HepG2 (cell line): ENCODE data around the gene MEGF6. TPM values are rescaled to one million over a fixed set of nuclear protein-coding genes. Genes with fewer than 3 reads are reported as not detected.

Experiments
- ATAC-seq: fragments of 200-7000 bp; cut with Tn5 transposase; 3 replicates; pipeline ENCODE4 v1.9.1; 2020; ENCODE audit warnings: mild to moderate bottlenecking, moderate library complexity
- BruUV-seq: library from RNA; stranded (reverse); fragments of 400-500 nt; replicated peaks from 2 replicates; lab custom pipeline; 2021; lab: Mats Ljungman, UMichigan
- CTCF ChIA-PET: fragments of 300-600 bp; formaldehyde crosslinking; extraction: SDS; loops from one replicate; lab custom pipeline; 2021; ENCODE audit warnings: low total read pairs, inconsistent platforms, low intra/inter-chr PET ratio; lab: Yijun Ruan, JAX
- POLR2A ChIA-PET: fragments of 350-600 bp; sonication (Branson Sonifier 250); formaldehyde crosslinking; loops from one replicate; lab custom pipeline; 2020; ENCODE audit warnings: antibody characterized with exemption, inconsistent platforms; lab: Yijun Ruan, JAX
- DNase-seq: peaks from one replicate; pipeline ENCODE4 v3.0.0-alpha.2; 2015; ENCODE audit warnings: low spot score
- FAIRE-seq: peaks from 3 replicates; lab custom pipeline; 2011; peaks lifted over from hg19 to GRCh38; lab: Jason Lieb, UNC
- H2AFZ ChIP-seq: one replicate; pipeline ENCODE4 v1.6.1; 2011; ENCODE audit warnings: low read length, inconsistent platforms
- H3K27ac ChIP-seq: fragments of 300-600 bp; 3 replicates; pipeline ENCODE4 v1.8.0; 2011; ENCODE audit warnings: mixed run types, mild to moderate bottlenecking, mixed read lengths, low read length, inconsistent platforms; ENCODE audit not compliant: insufficient read depth; ENCODE audit errors: extremely low read length
- H3K27me3 ChIP-seq, 2 experiments: fragments of 200-600 bp in 1 of 2; 2 replicates in 1 of 2; 3 replicates in 1 of 2; pipeline versions ENCODE4 v1.6.0 to v1.8.0; 2011; ENCODE audit warnings: low read length in 2 of 2, mild to moderate bottlenecking in 2 of 2, moderate library complexity in 2 of 2, inconsistent platforms in 1 of 2; ENCODE audit not compliant: insufficient read depth in 2 of 2, control insufficient read depth in 1 of 2
- H3K36me3 ChIP-seq, 2 experiments: fragments of 200-600 bp in 1 of 2; replicated peaks in 1 of 2; 2 replicates in 1 of 2; 3 replicates in 1 of 2; pipeline versions ENCODE4 v1.5.1 to v1.8.0; 2011; ENCODE audit warnings: low read length in 2 of 2, inconsistent platforms in 1 of 2; ENCODE audit not compliant: insufficient read depth in 2 of 2, control insufficient read depth in 1 of 2
- H3K4me1 ChIP-seq: 2 replicates; pipeline ENCODE4 v1.5.1; 2012; ENCODE audit warnings: low read length, inconsistent platforms; ENCODE audit not compliant: insufficient read depth
- H3K4me2 ChIP-seq: 2 replicates; pipeline ENCODE4 v1.6.0; 2011; ENCODE audit warnings: low read depth, low read length, inconsistent platforms
- H3K4me3 ChIP-seq, 3 experiments: fragments of 200-600 bp in 1 of 3; sonication (generic), shearing (Covaris generic) in 1 of 3; replicated peaks in 1 of 3; 2 replicates each; pipeline ENCODE4 v1.5.1; 2011 to 2016; ENCODE audit warnings: low read length in 3 of 3, inconsistent platforms in 2 of 3, low read depth in 2 of 3, mild to moderate bottlenecking in 2 of 3, control low read depth in 1 of 3, mixed read lengths in 1 of 3; ENCODE audit not compliant: insufficient read depth in 1 of 3
- H3K79me2 ChIP-seq: one replicate; pipeline ENCODE4 v1.6.1; 2011; ENCODE audit warnings: low read length, inconsistent platforms; ENCODE audit not compliant: insufficient read depth
- H3K9ac ChIP-seq: 2 replicates; pipeline ENCODE4 v1.6.0; 2011; ENCODE audit warnings: mild to moderate bottlenecking, low read depth, low read length, inconsistent platforms; ENCODE audit not compliant: insufficient read depth
- H3K9me3 ChIP-seq: 2 replicates; pipeline ENCODE4 v1.5.1; 2012; ENCODE audit warnings: mild to moderate bottlenecking, low read length
- H4K20me1 ChIP-seq: 2 replicates; pipeline ENCODE4 v1.6.0; 2011; ENCODE audit warnings: inconsistent platforms, mild to moderate bottlenecking, low read length, moderate library complexity; ENCODE audit not compliant: insufficient read depth
- NFIC ChIP-seq: IDR thresholded peaks from 2 replicates; pipeline ENCODE4 v1.6.1; 2012; ENCODE audit warnings: mild to moderate bottlenecking, low read length, inconsistent platforms
- NFYB ChIP-seq: sonication (generic); formaldehyde crosslinking; IDR thresholded peaks from 2 replicates; pipeline ENCODE4 v1.4.0; 2020; ENCODE audit warnings: missing genetic modification reagents
- ZBTB20 ChIP-seq: sonication (generic); formaldehyde crosslinking; IDR thresholded peaks from 2 replicates; pipeline ENCODE4 v1.8.1; 2023; ENCODE audit warnings: missing genetic modification reagents, low read depth, mild to moderate bottlenecking, borderline replicate concordance
- ZBTB33 ChIP-seq: sonication (generic); formaldehyde crosslinking; IDR thresholded peaks from 2 replicates; pipeline ENCODE4 v1.4.0; 2020; ENCODE audit warnings: missing genetic modification reagents
- ZNF589 ChIP-seq: sonication (generic); formaldehyde crosslinking; conservative IDR thresholded peaks from 2 replicates; pipeline ENCODE4 v1.8.0; 2022; ENCODE audit warnings: mild to moderate bottlenecking, moderate library complexity, missing genetic modification reagents
- ZNF607 ChIP-seq: sonication (generic); formaldehyde crosslinking; IDR thresholded peaks from 2 replicates; pipeline ENCODE4 v1.5.1; 2020; ENCODE audit warnings: missing genetic modification reagents, mild to moderate bottlenecking, borderline replicate concordance
- WGBS: methylation state at CpG from one replicate; pipeline ENCODE4 v1.1.6; 2017; ENCODE audit warnings: low lambda C conversion rate; 5-methylcytosine and 5-hydroxymethylcytosine counted together
- in situ Hi-C: cut with HindIII; loops from 2 replicates; pipeline ENCODE4 v1.10.0; 2017; ENCODE audit warnings: low pct_unique_long_range_greater_than_20kb; ENCODE audit not compliant: extremely low pct_ligation_motif_present
- intact Hi-C: fragments of 100-400 bp; cut with micrococcal nuclease; formaldehyde crosslinking; loops from one replicate; pipeline ENCODE4 v1.10.0; 2022; ENCODE audit not compliant: unreplicated experiment
- polyA plus RNA-seq, 8 experiments: library from polyadenylated mRNA; depleted of rRNA in 3 of 8; stranded (reverse) in 7 of 8; unstranded in 1 of 8; fragments of >200 nt; fragmentation: Illumina TruSeq in 4 of 8; extraction: Trizol in 4 of 8; gene quantifications; 2 replicates each; pipeline versions ENCODE4 v1.2.1 to v1.2.3, GENCODE V29; 2011 to 2016; ENCODE audit warnings: low read depth in 4 of 8, missing spikeins in 1 of 8, mixed read lengths in 1 of 8; ENCODE audit not compliant: insufficient read depth in 1 of 8
- total RNA-seq, 5 experiments: library from RNA; depleted of rRNA; stranded (reverse); fragments of >200 nt; fragmentation: Illumina TruSeq; extraction: Trizol; gene quantifications; 2 replicates each; pipeline ENCODE4 v1.2.3, GENCODE V29; 2016; ENCODE audit warnings: low read depth in 1 of 5
- TF ChIP-seq, protein P1 (sequence below): fragments of 450-650 bp; IDR thresholded peaks from 2 replicates; pipeline ENCODE4 v1.6.1; 2016

MEGF6 gene
- total and polyA plus RNA-seq, 2 of the 13 experiments (the other 11 are each of a cell fraction or from before 2014, with no cell fraction given) = 1.9 TPM

GRCh38 chr1:3506041-3506440, 105.3 kb downstream of the MEGF6 start:
- no peaks in the 10 kb centered on the region for H3K79me2 ChIP-seq
- H3K27ac ChIP-seq = no peak overlapping the region
- ChIA-PET CTCF (no interaction called here), POLR2A (no interaction called here)
- WGBS = no CpG with 5 or more reads among the region's 15 CpGs
- H3K9me3 ChIP-seq = no peaks in the 10 kb centered on the region
- H3K27me3 ChIP-seq = peaks cover 1 to 22% of the 10 kb centered on the region in 2 experiments; a peak in 3 of 5 replicates
- FAIRE-seq = no peak
- in situ Hi-C loops = no loop called here
- H2AFZ ChIP-seq = no peak overlapping the region
- no peak overlapping the region for H3K4me3 ChIP-seq
- no peaks in the 10 kb centered on the region for H3K4me1 ChIP-seq
- H3K4me2 ChIP-seq = no peak overlapping the region
- intact Hi-C loops = no loop called here
- DNase-seq = no peak
- peaks cover 7% of the 10 kb centered on the region; the same call in 1 of the 2 replicates for H4K20me1 ChIP-seq
- no peak for ATAC-seq
- H3K36me3 ChIP-seq = no peaks in the 10 kb centered on the region
- BruUV-seq = no TSS peak
- H3K9ac ChIP-seq = no peak overlapping the region
- TF ChIP-seq ZBTB33 (CRISPR knock-in tag) (no peak), ZBTB20 (no peak), ZNF607 (no peak), NFYB (CRISPR knock-in tag) (no peak), ZNF589 (no peak), NFIC (no peak)
- TF ChIP-seq, protein P1, sequence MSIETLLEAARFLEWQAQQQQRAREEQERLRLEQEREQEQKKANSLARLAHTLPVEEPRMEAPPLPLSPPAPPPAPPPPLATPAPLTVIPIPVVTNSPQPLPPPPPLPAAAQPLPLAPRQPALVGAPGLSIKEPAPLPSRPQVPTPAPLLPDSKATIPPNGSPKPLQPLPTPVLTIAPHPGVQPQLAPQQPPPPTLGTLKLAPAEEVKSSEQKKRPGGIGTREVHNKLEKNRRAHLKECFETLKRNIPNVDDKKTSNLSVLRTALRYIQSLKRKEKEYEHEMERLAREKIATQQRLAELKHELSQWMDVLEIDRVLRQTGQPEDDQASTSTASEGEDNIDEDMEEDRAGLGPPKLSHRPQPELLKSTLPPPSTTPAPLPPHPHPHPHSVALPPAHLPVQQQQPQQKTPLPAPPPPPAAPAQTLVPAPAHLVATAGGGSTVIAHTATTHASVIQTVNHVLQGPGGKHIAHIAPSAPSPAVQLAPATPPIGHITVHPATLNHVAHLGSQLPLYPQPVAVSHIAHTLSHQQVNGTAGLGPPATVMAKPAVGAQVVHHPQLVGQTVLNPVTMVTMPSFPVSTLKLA = peak; percentile 13; the same call in 1 of the 2 replicates
